Endothelial cell of umbilical vein (primary cell): ENCODE measurements around the gene FGD5.

ENCODE experiments used
- CTCF ChIP-seq, 2 donors: IDR thresholded peaks; 1 replicate in 1 of 2; 2 replicates in 1 of 2; pipeline ENCODE4 v1.5.1; 2011; ENCODE audit warnings: low read length in 2 of 2, mild to moderate bottlenecking in 2 of 2, moderate library complexity in 2 of 2, control low read depth in 1 of 2, inconsistent platforms in 1 of 2, low read depth in 1 of 2; ENCODE audit not compliant: insufficient read depth in 1 of 2; ENCODE audit errors: extremely low read depth in 1 of 2
- MAX ChIP-seq: IDR thresholded peaks from 2 replicates; pipeline ENCODE4 v1.6.1; 2011; ENCODE audit not compliant: insufficient read depth, insufficient read length

DNA sequence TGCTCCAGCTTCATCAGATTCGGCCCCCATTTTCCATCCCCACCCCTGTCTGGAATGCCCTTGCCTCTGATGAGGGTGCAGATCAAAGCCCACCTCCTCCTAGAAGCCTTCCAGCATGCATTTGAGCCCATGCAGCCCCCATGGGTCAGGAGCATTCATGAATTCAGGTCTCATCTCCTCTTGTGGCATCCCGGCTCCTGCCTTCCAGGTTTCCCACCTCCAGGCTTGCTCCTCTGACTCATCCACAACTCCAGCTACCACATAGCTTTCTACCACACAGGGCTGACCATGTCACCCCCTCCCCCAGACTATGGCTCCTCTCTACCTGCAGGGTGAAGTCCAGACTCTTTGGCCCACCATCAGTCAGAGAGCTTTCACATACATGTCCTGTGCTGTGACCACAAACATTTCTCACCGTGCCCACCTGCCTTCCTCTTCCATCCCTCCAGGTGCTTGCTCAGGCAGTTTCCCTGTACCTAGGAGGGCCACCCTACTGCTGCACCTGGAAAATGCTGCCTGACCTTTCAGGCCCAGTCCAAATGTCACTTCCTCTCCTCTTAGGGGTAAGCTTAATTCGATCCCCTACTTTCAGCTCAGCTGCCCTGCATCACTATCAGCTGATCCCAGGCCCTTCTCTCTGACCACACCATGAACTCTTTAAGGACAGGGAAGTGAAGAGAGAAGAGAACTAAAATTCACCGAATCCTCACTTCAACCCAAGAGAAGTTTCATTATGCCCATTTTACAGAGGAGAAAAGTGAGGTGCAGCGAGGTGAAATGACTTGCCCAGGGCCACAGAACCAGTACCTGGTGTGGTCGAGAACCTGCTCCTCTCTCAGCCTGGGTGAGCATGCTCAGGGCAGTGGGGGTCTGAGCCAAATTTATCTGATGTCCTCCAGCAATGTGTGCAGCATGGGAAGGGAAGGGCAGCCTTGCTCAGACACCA is 13.7 kb upstream of the FGD5 start:
- no peak for TF ChIP-seq MAX
- TF ChIP-seq CTCF (IDR thresholded peaks at IDR 0.05; ENCODE audit: extremely low read depth in 1 of 2, insufficient read depth in 1 of 2, low read depth in 1 of 2, low read length in 2 of 2): no peak
